Liver (tissue), 3 donors: ENCODE measurements around the gene RAX2.

Experiments used
- ATF3 ChIP-seq: IDR thresholded peaks from 2 replicates; pipeline ENCODE4 v1.6.1; 2016; ENCODE audit warnings: antibody characterized with exemption
- CTCF ChIP-seq: fragments of 150-350 bp; IDR thresholded peaks from 2 replicates; pipeline ENCODE4 v1.5.1; 2017; ENCODE audit warnings: improper control_type of control experiment, low read depth, low read length; ENCODE audit not compliant: missing input control
- EGR1 ChIP-seq, 2 donors: IDR thresholded peaks; 2 replicates each; pipeline ENCODE4 v1.6.1; 2016 to 2018; ENCODE audit warnings: antibody characterized with exemption in 2 of 2, low read depth in 2 of 2
- JUND ChIP-seq, 2 donors: IDR thresholded peaks; 2 replicates each; pipeline ENCODE4 v1.6.1; 2016; ENCODE audit warnings: antibody characterized with exemption in 2 of 2
- MAX ChIP-seq: IDR thresholded peaks from 2 replicates; pipeline ENCODE4 v1.6.1; 2016; ENCODE audit warnings: antibody characterized with exemption
- REST ChIP-seq: IDR thresholded peaks from 2 replicates; pipeline ENCODE4 v1.6.1; 2016; ENCODE audit warnings: antibody characterized with exemption, mild to moderate bottlenecking
- RXRA ChIP-seq, 2 donors: IDR thresholded peaks; 2 replicates each; pipeline ENCODE4 v1.6.1; 2017 to 2018; ENCODE audit warnings: antibody characterized with exemption in 2 of 2, mild to moderate bottlenecking in 1 of 2
- TAF1 ChIP-seq: conservative IDR thresholded peaks from 2 replicates; pipeline ENCODE4 v1.6.1; 2016; ENCODE audit warnings: antibody characterized with exemption, mild to moderate bottlenecking
- YY1 ChIP-seq: IDR thresholded peaks from 2 replicates; pipeline ENCODE4 v1.6.1; 2016; ENCODE audit warnings: antibody characterized with exemption, mild to moderate bottlenecking
- ZBTB33 ChIP-seq: IDR thresholded peaks from 2 replicates; pipeline ENCODE4 v1.6.1; 2016; ENCODE audit warnings: antibody characterized with exemption
- donor health status: healthy.
- donor health status: healthy.

- TF ChIP-seq MAX, result no peak
- TF ChIP-seq ATF3, result no peak
- no peak for TF ChIP-seq CTCF
- no peak for TF ChIP-seq TAF1
- no peak for TF ChIP-seq EGR1 (IDR thresholded peaks at IDR 0.05; ENCODE audit: low read depth in 2 of 2)
- no peak for TF ChIP-seq REST
- no peak for TF ChIP-seq JUND (IDR thresholded peaks at IDR 0.05)
- TF ChIP-seq YY1, result no peak
- TF ChIP-seq ZBTB33, result no peak
- TF ChIP-seq RXRA (IDR thresholded peaks at IDR 0.05), result no peak
Observed at GRCh38 chr19:3790941-3791340, 18.9 kb upstream of the RAX2 start.
